Type B pancreatic cell (in vitro differentiated cells): Measurements from ENCODE around the gene RUNX1. TPM values are rescaled to one million over a fixed set of nuclear protein-coding genes. Genes with fewer than 3 reads are reported as not detected.

Experiments
- DNase-seq: peaks from one replicate; pipeline ENCODE4 v3.0.0; 2021; ENCODE audit warnings: mixed read lengths; ENCODE audit not compliant: unreplicated experiment; ENCODE audit errors: extremely low spot score
- H3K27ac Mint-ChIP-seq: 2 replicates; pipeline ENCODE4 v1.8.0; 2021; ENCODE audit warnings: mild to moderate bottlenecking, mixed read lengths
- H3K27me3 Mint-ChIP-seq: 2 replicates; pipeline ENCODE4 v1.8.0; 2021; ENCODE audit warnings: mixed read lengths
- H3K36me3 Mint-ChIP-seq: 2 replicates; pipeline ENCODE4 v1.8.0; 2021; ENCODE audit warnings: mixed read lengths
- H3K4me1 Mint-ChIP-seq: one replicate; pipeline ENCODE4 v1.8.0; 2021; ENCODE audit warnings: mixed read lengths; ENCODE audit not compliant: unreplicated experiment
- H3K4me3 Mint-ChIP-seq: 2 replicates; pipeline ENCODE4 v1.8.0; 2021; ENCODE audit warnings: mild to moderate bottlenecking, mixed read lengths
- H3K9me3 Mint-ChIP-seq: 2 replicates; pipeline ENCODE4 v1.8.0; 2021; ENCODE audit warnings: mixed read lengths
- CTCF ChIP-seq: fragments of 200-600 bp; sonication (generic); conservative IDR thresholded peaks from 2 replicates; pipeline ENCODE4 v1.5.0; 2021; ENCODE audit warnings: antibody characterized with exemption, mild to moderate bottlenecking
- total RNA-seq: library from RNA; stranded (reverse); gene quantifications from 2 replicates; pipeline ENCODE4 v1.2.1, GENCODE V29; 2021; ENCODE audit warnings: low replicate concordance

Gene RUNX1
- total RNA-seq, 1 donor from 2014 or later = 11.9 TPM

GRCh38 chr21:34881421-34881820 is 167.7 kb downstream of the RUNX1 start:
- TF ChIP-seq CTCF = no peak
- no peaks in the 10 kb centered on the region for H3K9me3 Mint-ChIP-seq
- H3K27me3 Mint-ChIP-seq = peaks cover 41% of the 10 kb centered on the region
- H3K4me3 Mint-ChIP-seq = no peak overlapping the region
- peak overlapping the region; percentile 5 for H3K27ac Mint-ChIP-seq
- DNase-seq = no peak
- peaks cover 11% of the 10 kb centered on the region for H3K36me3 Mint-ChIP-seq
- H3K4me1 Mint-ChIP-seq = peaks cover 15% of the 10 kb centered on the region

- no peak overlapping the region for H3K4me3 Mint-ChIP-seq
- TF ChIP-seq CTCF = no peak
- H3K4me1 Mint-ChIP-seq = peaks cover 9% of the 10 kb centered on the region
- H3K9me3 Mint-ChIP-seq = no peaks in the 10 kb centered on the region
- peaks cover 31% of the 10 kb centered on the region for H3K27me3 Mint-ChIP-seq
- no peak overlapping the region for H3K27ac Mint-ChIP-seq
- peaks cover 11% of the 10 kb centered on the region for H3K36me3 Mint-ChIP-seq
- DNase-seq = no peak
These were observed 168.7 kb downstream of the RUNX1 start for GRCh38 chr21:34880401-34880800.

- no peak for TF ChIP-seq CTCF
- Mint-ChIP-seq H3K27me3 (peaks cover 19% of the 10 kb centered on the region), H3K27ac (peak overlapping the region; percentile 11), H3K4me1 (peaks cover 15% of the 10 kb centered on the region), H3K36me3 (peaks cover 14% of the 10 kb centered on the region), H3K9me3 (no peaks in the 10 kb centered on the region), H3K4me3 (no peak overlapping the region)
- DNase-seq = no peak
These were observed 170.2 kb downstream of the RUNX1 start for GRCh38 chr21:34878940-34879339.

GRCh38 chr21:34878501-34878900 is 170.6 kb downstream of the RUNX1 start:
- Mint-ChIP-seq H3K4me1 (peaks cover 15% of the 10 kb centered on the region), H3K27ac (peak overlapping the region; percentile 11), H3K4me3 (no peak overlapping the region), H3K9me3 (no peaks in the 10 kb centered on the region), H3K36me3 (peaks cover 14% of the 10 kb centered on the region), H3K27me3 (peaks cover 14% of the 10 kb centered on the region)
- no peak for DNase-seq
- TF ChIP-seq CTCF = no peak

GRCh38 chr21:34877485-34878128 is 171.5 kb downstream of the RUNX1 start:
- no peak for TF ChIP-seq CTCF
- Mint-ChIP-seq H3K36me3 (peaks cover 14% of the 10 kb centered on the region), H3K4me3 (peak overlapping the region; percentile 51), H3K27ac (peak overlapping the region; percentile 11), H3K27me3 (peaks cover 6% of the 10 kb centered on the region), H3K9me3 (no peaks in the 10 kb centered on the region), H3K4me1 (peaks cover 15% of the 10 kb centered on the region)
- no peak for DNase-seq
